ENCODE measurements around the gene DEFB128. TPM values are rescaled to one million over a fixed set of nuclear protein-coding genes. Genes with fewer than 3 reads are reported as not detected.

The DEFB128 gene
- total RNA-seq, 1 donor from 2014 or later = not detected

DNA sequence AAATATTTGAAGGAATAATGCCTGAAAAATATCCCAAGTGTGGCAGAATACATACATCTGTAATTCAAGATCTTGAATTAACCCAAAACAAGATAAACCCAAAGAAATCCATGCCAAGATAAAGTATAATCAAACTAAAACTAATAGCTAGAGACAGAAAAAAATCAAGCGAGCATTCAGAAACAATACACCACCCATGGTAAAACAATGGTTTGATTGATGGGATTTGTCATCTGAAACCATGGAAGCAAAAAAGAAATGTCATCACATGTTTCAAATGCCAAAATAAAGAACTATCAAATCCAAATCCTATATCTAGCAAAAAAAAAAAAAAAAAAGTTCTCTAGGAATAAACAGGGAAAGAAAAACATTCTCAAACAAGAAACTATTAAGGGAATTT, 37.4 kb downstream of the DEFB128 start:
- peaks cover 12% of the 10 kb centered on the region for H3K27me3 Mint-ChIP-seq (ENCODE audit: low read depth, unreplicated experiment)
- Histone ChIP-seq H2AFZ (ENCODE audit: low read depth, low read length) (no peak overlapping the region), H3K9me3 (ENCODE audit: insufficient read depth, low read depth, low read length) (no peaks in the 10 kb centered on the region), H3K27me3 (ENCODE audit: insufficient read depth, low read length) (no peaks in the 10 kb centered on the region), H4K20me1 (ENCODE audit: insufficient read depth, low read length) (no peaks in the 10 kb centered on the region), H3K4me3 (ENCODE audit: insufficient read depth, low read depth, low read length) (no peak overlapping the region), H3K79me2 (ENCODE audit: insufficient read depth, low read length) (no peaks in the 10 kb centered on the region), H3K4me1 (ENCODE audit: insufficient read depth, low read length) (no peaks in the 10 kb centered on the region), H3K27ac (ENCODE audit: low read depth, low read length) (no peak overlapping the region), H3K9ac (ENCODE audit: low read length) (no peak overlapping the region), H3K36me3 (ENCODE audit: insufficient read depth, low read length) (no peaks in the 10 kb centered on the region), H3K4me2 (ENCODE audit: low read length) (no peak overlapping the region)
- no peaks in the 10 kb centered on the region for H3K36me3 Mint-ChIP-seq (ENCODE audit: low read depth, unreplicated experiment)
- no peak for FAIRE-seq
- H3K9me3 Mint-ChIP-seq (ENCODE audit: unreplicated experiment) = no peaks in the 10 kb centered on the region
- DNase-seq (ENCODE audit: low read depth) = no peak
- H3K4me3 Mint-ChIP-seq (ENCODE audit: unreplicated experiment) = no peak overlapping the region
- no peak overlapping the region for H3K27ac Mint-ChIP-seq (ENCODE audit: unreplicated experiment)
- no peaks in the 10 kb centered on the region for H3K4me1 Mint-ChIP-seq (ENCODE audit: low read depth, unreplicated experiment)
- no peak for TF ChIP-seq EZH2 (IDR thresholded peaks at IDR 0.05; ENCODE audit: insufficient read depth, low read length)
- TF ChIP-seq, protein P1, sequence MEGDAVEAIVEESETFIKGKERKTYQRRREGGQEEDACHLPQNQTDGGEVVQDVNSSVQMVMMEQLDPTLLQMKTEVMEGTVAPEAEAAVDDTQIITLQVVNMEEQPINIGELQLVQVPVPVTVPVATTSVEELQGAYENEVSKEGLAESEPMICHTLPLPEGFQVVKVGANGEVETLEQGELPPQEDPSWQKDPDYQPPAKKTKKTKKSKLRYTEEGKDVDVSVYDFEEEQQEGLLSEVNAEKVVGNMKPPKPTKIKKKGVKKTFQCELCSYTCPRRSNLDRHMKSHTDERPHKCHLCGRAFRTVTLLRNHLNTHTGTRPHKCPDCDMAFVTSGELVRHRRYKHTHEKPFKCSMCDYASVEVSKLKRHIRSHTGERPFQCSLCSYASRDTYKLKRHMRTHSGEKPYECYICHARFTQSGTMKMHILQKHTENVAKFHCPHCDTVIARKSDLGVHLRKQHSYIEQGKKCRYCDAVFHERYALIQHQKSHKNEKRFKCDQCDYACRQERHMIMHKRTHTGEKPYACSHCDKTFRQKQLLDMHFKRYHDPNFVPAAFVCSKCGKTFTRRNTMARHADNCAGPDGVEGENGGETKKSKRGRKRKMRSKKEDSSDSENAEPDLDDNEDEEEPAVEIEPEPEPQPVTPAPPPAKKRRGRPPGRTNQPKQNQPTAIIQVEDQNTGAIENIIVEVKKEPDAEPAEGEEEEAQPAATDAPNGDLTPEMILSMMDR (IDR thresholded peaks at IDR 0.05; ENCODE audit: insufficient read depth, low read depth, low read length) = no peak

DNA sequence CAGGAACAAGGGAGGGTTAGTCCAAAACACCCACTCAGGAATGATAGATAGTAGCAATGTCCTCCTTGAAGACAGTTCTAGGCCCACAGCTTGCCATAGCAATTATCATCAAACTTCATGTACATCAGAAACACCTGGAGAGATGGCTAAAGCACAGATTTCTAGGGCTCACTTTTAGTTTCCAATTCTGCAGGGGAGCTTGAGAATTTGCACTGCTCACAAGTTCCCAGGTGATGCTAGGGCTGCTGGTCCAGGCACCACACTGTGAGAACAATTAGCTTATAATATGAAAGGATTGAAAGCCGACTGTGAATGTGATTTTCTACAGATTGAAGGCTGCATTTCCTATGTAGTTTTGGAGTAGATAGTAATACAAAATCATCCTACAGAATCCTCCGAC, 43.6 kb downstream of the DEFB128 start:
- Mint-ChIP-seq H3K4me1 (ENCODE audit: low read depth, unreplicated experiment) (no peaks in the 10 kb centered on the region), H3K27ac (ENCODE audit: unreplicated experiment) (no peak overlapping the region), H3K36me3 (ENCODE audit: low read depth, unreplicated experiment) (no peaks in the 10 kb centered on the region), H3K4me3 (ENCODE audit: unreplicated experiment) (no peak overlapping the region), H3K9me3 (ENCODE audit: unreplicated experiment) (no peaks in the 10 kb centered on the region), H3K27me3 (ENCODE audit: low read depth, unreplicated experiment) (peaks cover 19% of the 10 kb centered on the region)
- Histone ChIP-seq H3K4me1 (ENCODE audit: insufficient read depth, low read length) (no peaks in the 10 kb centered on the region), H3K4me3 (ENCODE audit: insufficient read depth, low read depth, low read length) (no peak overlapping the region), H3K9me3 (ENCODE audit: insufficient read depth, low read depth, low read length) (no peaks in the 10 kb centered on the region), H3K27me3 (ENCODE audit: insufficient read depth, low read length) (peaks cover 8% of the 10 kb centered on the region), H3K9ac (ENCODE audit: low read length) (no peak overlapping the region), H2AFZ (ENCODE audit: low read depth, low read length) (no peak overlapping the region), H4K20me1 (ENCODE audit: insufficient read depth, low read length) (no peaks in the 10 kb centered on the region), H3K4me2 (ENCODE audit: low read length) (no peak overlapping the region), H3K79me2 (ENCODE audit: insufficient read depth, low read length) (no peaks in the 10 kb centered on the region), H3K36me3 (ENCODE audit: insufficient read depth, low read length) (no peaks in the 10 kb centered on the region), H3K27ac (ENCODE audit: low read depth, low read length) (no peak overlapping the region)
- no peak for TF ChIP-seq EZH2 (IDR thresholded peaks at IDR 0.05; ENCODE audit: insufficient read depth, low read length)
- TF ChIP-seq, protein P1 (IDR thresholded peaks at IDR 0.05; ENCODE audit: insufficient read depth, low read depth, low read length) = no peak
- DNase-seq (ENCODE audit: low read depth) = no peak
- FAIRE-seq = no peak

DNA sequence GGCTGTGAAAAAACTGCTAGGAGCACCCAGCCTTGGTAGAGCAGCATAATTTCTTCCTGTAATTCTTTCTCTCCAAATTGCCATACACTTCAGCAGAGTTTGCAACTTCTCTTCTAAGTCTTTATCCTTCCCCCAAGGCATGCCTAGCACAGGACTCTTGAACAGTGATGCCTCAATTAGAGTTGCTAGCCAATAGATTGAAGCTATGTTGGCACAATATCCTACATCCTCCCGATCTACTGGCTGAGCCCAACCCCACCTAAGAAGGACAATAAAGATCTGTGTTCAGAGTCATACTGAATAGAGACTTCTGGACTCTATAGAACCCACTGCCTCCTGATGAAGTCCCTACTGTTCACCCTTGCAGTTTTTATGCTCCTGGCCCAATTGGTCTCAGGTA, 47.2 kb downstream of the DEFB128 start, which contains the start of gene DEFB126:
Gene DEFB126 (plus strand): TSS at position 301 of the 400 bp plus-strand sequence. CDS start 39 bp downstream, at position 340.
- Histone ChIP-seq H3K79me2 (ENCODE audit: insufficient read depth, low read length) (no peaks in the 10 kb centered on the region), H3K4me3 (ENCODE audit: insufficient read depth, low read depth, low read length) (no peak within 1 kb of the TSS), H3K9me3 (ENCODE audit: insufficient read depth, low read depth, low read length) (no peaks in the 10 kb centered on the region), H3K4me1 (ENCODE audit: insufficient read depth, low read length) (no peaks in the 10 kb centered on the region), H3K27me3 (ENCODE audit: insufficient read depth, low read length) (peaks cover 8% of the 10 kb centered on the region), H3K4me2 (ENCODE audit: low read length) (no peak within 1 kb of the TSS), H2AFZ (ENCODE audit: low read depth, low read length) (no peak within 1 kb of the TSS), H3K36me3 (ENCODE audit: insufficient read depth, low read length) (no peaks in the 10 kb centered on the region), H3K27ac (ENCODE audit: low read depth, low read length) (no peak within 1 kb of the TSS), H4K20me1 (ENCODE audit: insufficient read depth, low read length) (no peaks in the 10 kb centered on the region), H3K9ac (ENCODE audit: low read length) (no peak within 1 kb of the TSS)
- no peak within 1 kb of the TSS for H3K4me3 Mint-ChIP-seq (ENCODE audit: unreplicated experiment)
- no peaks in the 10 kb centered on the region for H3K4me1 Mint-ChIP-seq (ENCODE audit: low read depth, unreplicated experiment)
- H3K27ac Mint-ChIP-seq (ENCODE audit: unreplicated experiment) = no peak within 1 kb of the TSS
- no peaks in the 10 kb centered on the region for H3K9me3 Mint-ChIP-seq (ENCODE audit: unreplicated experiment)
- no peak for FAIRE-seq
- no peak for DNase-seq (ENCODE audit: low read depth)
- no peaks in the 10 kb centered on the region for H3K36me3 Mint-ChIP-seq (ENCODE audit: low read depth, unreplicated experiment)
- peaks cover 12% of the 10 kb centered on the region for H3K27me3 Mint-ChIP-seq (ENCODE audit: low read depth, unreplicated experiment)
- TF ChIP-seq, protein P1 (IDR thresholded peaks at IDR 0.05; ENCODE audit: insufficient read depth, low read depth, low read length) = no peak
- no peak for TF ChIP-seq EZH2 (IDR thresholded peaks at IDR 0.05; ENCODE audit: insufficient read depth, low read length)

Measured in astrocyte (in vitro differentiated cells and primary cell).